Activated CD4-positive, CD25-positive, alpha-beta regulatory T cell treated with anti-CD3 and anti-CD28 coated beads, Interleukin-2, amount 50 U/mL, for 72 hours (primary cell): ENCODE data around the gene UAP1L1.
"Not testable (repeated sequence)": the region's sequence is repeated elsewhere in the genome, so short reads cannot be mapped to it uniquely, and the experiment has no call there.

Experiments
- DNase-seq: peaks from one replicate; pipeline ENCODE4 v3.0.0; 2021

The UAP1L1 gene

GRCh38 chr9:137057545-137057944 is 19.8 kb upstream of the UAP1L1 start:
- no peak for DNase-seq

- no peak for DNase-seq
These were observed 18.6 kb upstream of the UAP1L1 start for GRCh38 chr9:137058521-137059234.

GRCh38 chr9:137062384-137062783 is 14.9 kb upstream of the UAP1L1 start:
- DNase-seq = no peak

GRCh38 chr9:137062798-137063197 is 14.5 kb upstream of the UAP1L1 start:
- not testable (repeated sequence) for DNase-seq

- DNase-seq = no peak
These were observed 13.8 kb upstream of the UAP1L1 start for GRCh38 chr9:137063311-137064026.

GRCh38 chr9:137064027-137064879 is 13.1 kb upstream of the UAP1L1 start:
- peak; percentile 81 for DNase-seq

GRCh38 chr9:137064880-137065164 is 12.5 kb upstream of the UAP1L1 start:
- no peak for DNase-seq

GRCh38 chr9:137065336-137065967 is 11.9 kb upstream of the UAP1L1 start:
- no peak for DNase-seq

GRCh38 chr9:137066096-137066861 is 11.0 kb upstream of the UAP1L1 start:
- no peak for DNase-seq

- peak; percentile 85 for DNase-seq
These were observed 9.3 kb upstream of the UAP1L1 start for GRCh38 chr9:137067860-137068538.

- peak; percentile 30 for DNase-seq
These were observed 8.5 kb upstream of the UAP1L1 start for GRCh38 chr9:137068539-137069507.

- peak; percentile 33 for DNase-seq
These were observed 7.7 kb upstream of the UAP1L1 start for GRCh38 chr9:137069508-137070091.

GRCh38 chr9:137070201-137070905 is 7.0 kb upstream of the UAP1L1 start, which contains the start of gene SAPCD2:
Gene SAPCD2, minus strand, starts transcription at chr9:137070557. Its CDS starts 97 bp downstream, at chr9:137070460.
- peak; percentile 79 for DNase-seq

- no peak for DNase-seq
These were observed 6.4 kb upstream of the UAP1L1 start for GRCh38 chr9:137070906-137071275.

- DNase-seq = no peak
These were observed 6.0 kb upstream of the UAP1L1 start for GRCh38 chr9:137071282-137071681.

GRCh38 chr9:137073992-137074399 is 3.3 kb upstream of the UAP1L1 start:
- no peak for DNase-seq

GRCh38 chr9:137074657-137075274 is 2.6 kb upstream of the UAP1L1 start:
- no peak for DNase-seq

- DNase-seq = no peak
These were observed 2.0 kb upstream of the UAP1L1 start for GRCh38 chr9:137075275-137075775.

- no peak for DNase-seq
These were observed 694 bp upstream of the UAP1L1 start for GRCh38 chr9:137076636-137077009.
